RPMI7951 (cell line): Measurements from ENCODE around the gene AP2A1. TPM values are rescaled to one million over a fixed set of nuclear protein-coding genes. Genes with fewer than 3 reads are reported as not detected.

Experiments
- DNase-seq: peaks from one replicate; pipeline ENCODE4 v3.0.0-alpha.2; 2012; ENCODE audit warnings: low read depth
- total RNA-seq: library from RNA; depleted of rRNA; stranded (reverse); fragments of >200 nt; shearing (Covaris generic); gene quantifications from 2 replicates; pipeline ENCODE4 v1.2.3, GENCODE V29; 2014; rRNA removed

AP2A1 gene
- total RNA-seq, 1 experiment from 2014 or later = 51.8 TPM

- no peak for DNase-seq
Observed at GRCh38 chr19:49855676-49856573, 89.1 kb downstream of the AP2A1 start.

- DNase-seq = no peak
Observed at GRCh38 chr19:49856574-49857021, 89.8 kb downstream of the AP2A1 start.

Other genes with a start within 250 kb of the AP2A1 start
- 145 and 157 TPM in 2 replicates for gene RCN3, start 239.0 kb upstream of the AP2A1 start, total RNA-seq
- gene NOSIP, start 186.4 kb upstream of the AP2A1 start, total RNA-seq = 159 TPM in 2 replicates
- gene PRRG2, start 185.7 kb upstream of the AP2A1 start, total RNA-seq = 0.10 TPM in 1 of 2 replicates, not detected in the other
- gene PRR12, start 175.8 kb upstream of the AP2A1 start, total RNA-seq = 1.1 and 2.3 TPM in 2 replicates
- 81.8 and 84.2 TPM in 2 replicates for gene RRAS, start 126.9 kb upstream of the AP2A1 start, total RNA-seq
- 7.1 and 16.0 TPM in 2 replicates for gene SCAF1, start 124.8 kb upstream of the AP2A1 start, total RNA-seq
- 58.4 and 87.0 TPM in 2 replicates for gene IRF3, start 101.1 kb upstream of the AP2A1 start, total RNA-seq
- gene BCL2L12, start 101.1 kb upstream of the AP2A1 start, total RNA-seq = 19.7 and 26.8 TPM in 2 replicates
- 334 and 387 TPM in 2 replicates for gene PRMT1, start 89.7 kb upstream of the AP2A1 start, total RNA-seq
- gene ADM5, start 77.4 kb upstream of the AP2A1 start, total RNA-seq = 0.72 and 0.78 TPM in 2 replicates
- 18.3 and 21.8 TPM in 2 replicates for gene CPT1C, start 75.9 kb upstream of the AP2A1 start, total RNA-seq
- not detected in 2 replicates for gene TSKS, start 3.7 kb upstream of the AP2A1 start, total RNA-seq
- 33.7 and 34.5 TPM in 2 replicates for gene FUZ, start 46.3 kb downstream of the AP2A1 start, total RNA-seq
- gene MED25, start 51.3 kb downstream of the AP2A1 start, total RNA-seq = 22.9 and 29.3 TPM in 2 replicates
- gene PTOV1, start 84.2 kb downstream of the AP2A1 start, total RNA-seq = 89.9 and 100 TPM in 2 replicates
- 22.7 and 29.7 TPM in 2 replicates for gene PNKP, start 100.6 kb downstream of the AP2A1 start, total RNA-seq
- 10.8 and 15.3 TPM in 2 replicates for gene AKT1S1, start 110.4 kb downstream of the AP2A1 start, total RNA-seq
- 10.3 and 12.3 TPM in 2 replicates for gene TBC1D17, start 110.7 kb downstream of the AP2A1 start, total RNA-seq
- gene IL4I1, start 129.9 kb downstream of the AP2A1 start, total RNA-seq = 0.39 and 1.3 TPM in 2 replicates
- gene ATF5, start 162.2 kb downstream of the AP2A1 start, total RNA-seq = 9.5 and 11.6 TPM in 2 replicates
- gene NUP62, start 162.5 kb downstream of the AP2A1 start, total RNA-seq = 51.0 and 69.7 TPM in 2 replicates
- not detected in 2 replicates for gene SIGLEC11, start 194.2 kb downstream of the AP2A1 start, total RNA-seq